ENCODE results near the gene NDUFB7. TPM values are rescaled to one million over a fixed set of nuclear protein-coding genes. Genes with fewer than 3 reads are reported as not detected.

Gene NDUFB7
- total RNA-seq, 1 donor from 2014 or later, result 158 TPM

DNA sequence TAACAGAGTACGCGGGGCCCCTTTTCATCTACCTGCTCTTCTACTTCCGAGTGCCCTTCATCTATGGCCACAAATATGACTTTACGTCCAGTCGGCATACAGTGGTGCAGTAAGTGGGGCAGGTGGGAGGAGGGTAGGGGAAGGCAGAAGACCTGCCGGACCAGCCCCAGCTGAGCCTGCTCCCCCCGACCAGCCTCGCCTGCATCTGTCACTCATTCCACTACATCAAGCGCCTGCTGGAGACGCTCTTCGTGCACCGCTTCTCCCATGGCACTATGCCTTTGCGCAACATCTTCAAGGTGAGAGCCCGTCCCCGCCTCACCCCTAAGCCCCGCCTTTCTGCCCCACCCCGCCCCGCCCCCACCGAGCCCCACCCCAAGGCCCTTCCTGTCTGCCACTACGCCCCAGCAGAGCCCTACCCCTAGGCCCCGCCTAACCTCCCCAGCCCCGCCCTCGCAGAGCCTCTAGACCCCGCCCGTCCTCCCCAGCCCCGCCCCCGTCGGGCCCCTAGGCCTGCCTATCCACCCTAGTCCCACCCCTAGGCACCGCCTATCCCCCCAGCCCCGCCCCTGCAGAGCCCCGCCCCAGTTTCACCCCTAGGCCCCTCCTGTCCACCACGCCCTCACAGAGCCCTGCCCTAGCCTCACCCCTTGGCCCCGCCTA lies 7.7 kb downstream of the NDUFB7 start:
- Mint-ChIP-seq H3K9me3 (ENCODE audit: unreplicated experiment) (no peaks in the 10 kb centered on the region), H3K36me3 (ENCODE audit: unreplicated experiment) (peaks cover 15% of the 10 kb centered on the region), H3K27me3 (ENCODE audit: unreplicated experiment) (no peaks in the 10 kb centered on the region), H3K27ac (ENCODE audit: unreplicated experiment) (no peak overlapping the region), H3K4me1 (ENCODE audit: unreplicated experiment) (peaks cover 28% of the 10 kb centered on the region), H3K4me3 (ENCODE audit: unreplicated experiment) (no peak overlapping the region)
- TF ChIP-seq CTCF (IDR thresholded peaks at IDR 0.05), result no peak
- DNase-seq (ENCODE audit: extremely low spot score, unreplicated experiment), result no peak

- Mint-ChIP-seq H3K4me3 (ENCODE audit: unreplicated experiment) (no peak overlapping the region), H3K9me3 (ENCODE audit: unreplicated experiment) (no peaks in the 10 kb centered on the region), H3K27me3 (ENCODE audit: unreplicated experiment) (no peaks in the 10 kb centered on the region), H3K4me1 (ENCODE audit: unreplicated experiment) (peaks cover 33% of the 10 kb centered on the region), H3K36me3 (ENCODE audit: unreplicated experiment) (peaks cover 14% of the 10 kb centered on the region), H3K27ac (ENCODE audit: unreplicated experiment) (no peak overlapping the region)
- no peak for TF ChIP-seq CTCF (IDR thresholded peaks at IDR 0.05)
- no peak for DNase-seq (ENCODE audit: extremely low spot score, unreplicated experiment)
These were observed 8.3 kb downstream of the NDUFB7 start for GRCh38 chr19:14563590-14563926.

- Mint-ChIP-seq H3K4me1 (ENCODE audit: unreplicated experiment) (peaks cover 36% of the 10 kb centered on the region), H3K4me3 (ENCODE audit: unreplicated experiment) (no peak overlapping the region), H3K36me3 (ENCODE audit: unreplicated experiment) (peaks cover 10% of the 10 kb centered on the region), H3K9me3 (ENCODE audit: unreplicated experiment) (no peaks in the 10 kb centered on the region), H3K27me3 (ENCODE audit: unreplicated experiment) (no peaks in the 10 kb centered on the region), H3K27ac (ENCODE audit: unreplicated experiment) (peak overlapping the region; percentile 72)
- no peak for TF ChIP-seq CTCF (IDR thresholded peaks at IDR 0.05)
- no peak for DNase-seq (ENCODE audit: extremely low spot score, unreplicated experiment)
These were observed 8.9 kb downstream of the NDUFB7 start for GRCh38 chr19:14562660-14563589.

- Mint-ChIP-seq H3K36me3 (ENCODE audit: unreplicated experiment) (peaks cover 4% of the 10 kb centered on the region), H3K27ac (ENCODE audit: unreplicated experiment) (peak overlapping the region; percentile 72), H3K4me3 (ENCODE audit: unreplicated experiment) (no peak overlapping the region), H3K9me3 (ENCODE audit: unreplicated experiment) (no peaks in the 10 kb centered on the region), H3K4me1 (ENCODE audit: unreplicated experiment) (peaks cover 35% of the 10 kb centered on the region), H3K27me3 (ENCODE audit: unreplicated experiment) (no peaks in the 10 kb centered on the region)
- TF ChIP-seq CTCF (IDR thresholded peaks at IDR 0.05), result no peak
- no peak for DNase-seq (ENCODE audit: extremely low spot score, unreplicated experiment)
These were observed 10.0 kb downstream of the NDUFB7 start for GRCh38 chr19:14561847-14562351.

GRCh38 chr19:14561249-14561648 lies 10.6 kb downstream of the NDUFB7 start:
- no peak for TF ChIP-seq CTCF (IDR thresholded peaks at IDR 0.05)
- Mint-ChIP-seq H3K4me3 (ENCODE audit: unreplicated experiment) (no peak overlapping the region), H3K27ac (ENCODE audit: unreplicated experiment) (peak overlapping the region; percentile 91), H3K27me3 (ENCODE audit: unreplicated experiment) (no peaks in the 10 kb centered on the region), H3K9me3 (ENCODE audit: unreplicated experiment) (no peaks in the 10 kb centered on the region), H3K4me1 (ENCODE audit: unreplicated experiment) (peaks cover 41% of the 10 kb centered on the region), H3K36me3 (ENCODE audit: unreplicated experiment) (peaks cover 3% of the 10 kb centered on the region)
- DNase-seq (ENCODE audit: extremely low spot score, unreplicated experiment), result no peak

Measured in osteocyte (in vitro differentiated cells).